Ishikawa (cell line): ENCODE results near the gene SPATA2L.

Source experiments
- CEBPB ChIP-seq: IDR thresholded peaks from 2 replicates; pipeline ENCODE4 v1.6.1; 2012
- CREB1 ChIP-seq: IDR thresholded peaks from 2 replicates; pipeline ENCODE4 v1.6.1; 2012; ENCODE audit warnings: low read depth
- EGR1 ChIP-seq: IDR thresholded peaks from 2 replicates; pipeline ENCODE4 v1.6.1; 2012
- EP300 ChIP-seq: IDR thresholded peaks from 2 replicates; pipeline ENCODE4 v1.6.1; 2012; ENCODE audit warnings: borderline replicate concordance
- FOXM1 ChIP-seq: IDR thresholded peaks from 2 replicates; pipeline ENCODE4 v1.6.1; 2012; ENCODE audit warnings: low read depth, borderline replicate concordance
- NFIC ChIP-seq: IDR thresholded peaks from 2 replicates; pipeline ENCODE4 v1.6.1; 2012
- RAD21 ChIP-seq: IDR thresholded peaks from 2 replicates; pipeline ENCODE4 v1.6.1; 2012; ENCODE audit warnings: low read depth
- TAF1 ChIP-seq: IDR thresholded peaks from 2 replicates; pipeline ENCODE4 v1.6.1; 2012; ENCODE audit warnings: low read depth, mild to moderate bottlenecking
- TCF12 ChIP-seq: IDR thresholded peaks from 2 replicates; pipeline ENCODE4 v1.6.1; 2012; ENCODE audit warnings: low read depth
- YY1 ChIP-seq: IDR thresholded peaks from 2 replicates; pipeline ENCODE4 v1.6.1; 2012; ENCODE audit warnings: low read depth
- ZBTB7A ChIP-seq: IDR thresholded peaks from 2 replicates; pipeline ENCODE4 v1.6.1; 2012; ENCODE audit warnings: low read depth
- TF ChIP-seq, protein P1 (sequence below): IDR thresholded peaks from 2 replicates; pipeline ENCODE4 v1.6.1; 2012
- TF ChIP-seq, protein P2 (sequence below): IDR thresholded peaks from 2 replicates; pipeline ENCODE4 v1.6.1; 2012; ENCODE audit warnings: low read depth, mild to moderate bottlenecking

DNA sequence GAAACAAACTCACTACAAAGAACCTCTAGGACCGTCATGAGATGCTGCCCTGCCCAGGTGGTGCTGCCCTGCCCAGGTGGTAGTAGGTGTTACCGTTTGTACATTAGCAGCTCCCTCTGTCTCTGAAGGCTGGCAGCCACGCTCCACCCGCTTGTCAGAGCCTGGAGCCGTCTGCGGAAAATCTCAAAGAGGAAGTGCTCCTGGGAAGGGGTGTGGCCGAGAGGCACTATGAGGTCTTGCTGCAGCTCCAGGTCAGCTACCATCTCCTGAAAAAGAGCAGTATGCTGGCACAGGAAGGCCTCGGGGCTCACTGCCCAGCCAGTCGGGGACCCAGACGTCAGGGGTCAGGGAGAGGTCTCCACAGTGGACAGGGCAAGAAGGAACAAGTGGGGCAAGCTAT lies 48.1 kb upstream of the SPATA2L start:
- TF ChIP-seq YY1, result no peak
- TF ChIP-seq, protein P1, sequence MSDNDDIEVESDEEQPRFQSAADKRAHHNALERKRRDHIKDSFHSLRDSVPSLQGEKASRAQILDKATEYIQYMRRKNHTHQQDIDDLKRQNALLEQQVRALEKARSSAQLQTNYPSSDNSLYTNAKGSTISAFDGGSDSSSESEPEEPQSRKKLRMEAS, result no peak
- TF ChIP-seq FOXM1, result no peak
- no peak for TF ChIP-seq TAF1
- TF ChIP-seq, protein P2, sequence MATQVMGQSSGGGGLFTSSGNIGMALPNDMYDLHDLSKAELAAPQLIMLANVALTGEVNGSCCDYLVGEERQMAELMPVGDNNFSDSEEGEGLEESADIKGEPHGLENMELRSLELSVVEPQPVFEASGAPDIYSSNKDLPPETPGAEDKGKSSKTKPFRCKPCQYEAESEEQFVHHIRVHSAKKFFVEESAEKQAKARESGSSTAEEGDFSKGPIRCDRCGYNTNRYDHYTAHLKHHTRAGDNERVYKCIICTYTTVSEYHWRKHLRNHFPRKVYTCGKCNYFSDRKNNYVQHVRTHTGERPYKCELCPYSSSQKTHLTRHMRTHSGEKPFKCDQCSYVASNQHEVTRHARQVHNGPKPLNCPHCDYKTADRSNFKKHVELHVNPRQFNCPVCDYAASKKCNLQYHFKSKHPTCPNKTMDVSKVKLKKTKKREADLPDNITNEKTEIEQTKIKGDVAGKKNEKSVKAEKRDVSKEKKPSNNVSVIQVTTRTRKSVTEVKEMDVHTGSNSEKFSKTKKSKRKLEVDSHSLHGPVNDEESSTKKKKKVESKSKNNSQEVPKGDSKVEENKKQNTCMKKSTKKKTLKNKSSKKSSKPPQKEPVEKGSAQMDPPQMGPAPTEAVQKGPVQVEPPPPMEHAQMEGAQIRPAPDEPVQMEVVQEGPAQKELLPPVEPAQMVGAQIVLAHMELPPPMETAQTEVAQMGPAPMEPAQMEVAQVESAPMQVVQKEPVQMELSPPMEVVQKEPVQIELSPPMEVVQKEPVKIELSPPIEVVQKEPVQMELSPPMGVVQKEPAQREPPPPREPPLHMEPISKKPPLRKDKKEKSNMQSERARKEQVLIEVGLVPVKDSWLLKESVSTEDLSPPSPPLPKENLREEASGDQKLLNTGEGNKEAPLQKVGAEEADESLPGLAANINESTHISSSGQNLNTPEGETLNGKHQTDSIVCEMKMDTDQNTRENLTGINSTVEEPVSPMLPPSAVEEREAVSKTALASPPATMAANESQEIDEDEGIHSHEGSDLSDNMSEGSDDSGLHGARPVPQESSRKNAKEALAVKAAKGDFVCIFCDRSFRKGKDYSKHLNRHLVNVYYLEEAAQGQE, result no peak
- no peak for TF ChIP-seq CREB1
- TF ChIP-seq RAD21, result no peak
- no peak for TF ChIP-seq NFIC
- no peak for TF ChIP-seq EGR1
- no peak for TF ChIP-seq EP300
- no peak for TF ChIP-seq TCF12
- TF ChIP-seq CEBPB, result no peak
- TF ChIP-seq ZBTB7A, result no peak
